Hepatocyte (in vitro differentiated cells): Measurements from ENCODE around the gene MYRIP.

ENCODE experiments used
- EZH2 ChIP-seq: fragments of 200-600 bp; sonication (generic); IDR thresholded peaks from 2 replicates; pipeline ENCODE4 v1.6.1; 2016; ENCODE audit warnings: antibody characterized with exemption, mild to moderate bottlenecking, borderline replicate concordance
- EZH2phosphoT487 ChIP-seq: fragments of 200-600 bp; sonication (generic); IDR thresholded peaks from one replicate; pipeline ENCODE4 v1.6.1; 2018; ENCODE audit warnings: antibody characterized with exemption, mild to moderate bottlenecking, low read depth, moderate library complexity; ENCODE audit not compliant: unreplicated experiment, severe bottlenecking
- TF ChIP-seq, protein P1 (sequence below): fragments of 200-600 bp; sonication (generic); IDR thresholded peaks from 2 replicates; pipeline ENCODE4 v1.5.1; 2016; ENCODE audit warnings: antibody characterized with exemption, mild to moderate bottlenecking; ENCODE audit not compliant: poor library complexity

DNA sequence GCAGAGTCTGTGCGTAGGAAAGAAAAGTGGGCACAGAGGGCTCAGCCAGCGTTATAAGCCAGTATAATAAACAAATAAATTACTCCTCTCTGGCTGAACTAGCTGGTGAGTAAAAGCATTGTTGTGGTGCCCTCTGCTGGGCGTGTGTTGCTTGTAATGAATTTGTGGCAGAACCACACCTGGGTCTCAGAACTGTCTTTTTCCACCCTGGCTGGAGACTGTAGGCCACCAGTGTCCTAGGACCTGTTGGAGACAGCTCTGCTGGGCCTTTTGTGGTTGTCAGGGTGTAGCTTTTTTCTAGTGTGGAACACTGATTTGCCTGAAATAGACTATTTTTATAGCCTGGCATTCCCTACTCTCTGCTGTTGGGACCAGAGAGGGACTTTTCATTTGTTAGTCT, 369.6 kb downstream of the MYRIP start:
- TF ChIP-seq, protein P1, sequence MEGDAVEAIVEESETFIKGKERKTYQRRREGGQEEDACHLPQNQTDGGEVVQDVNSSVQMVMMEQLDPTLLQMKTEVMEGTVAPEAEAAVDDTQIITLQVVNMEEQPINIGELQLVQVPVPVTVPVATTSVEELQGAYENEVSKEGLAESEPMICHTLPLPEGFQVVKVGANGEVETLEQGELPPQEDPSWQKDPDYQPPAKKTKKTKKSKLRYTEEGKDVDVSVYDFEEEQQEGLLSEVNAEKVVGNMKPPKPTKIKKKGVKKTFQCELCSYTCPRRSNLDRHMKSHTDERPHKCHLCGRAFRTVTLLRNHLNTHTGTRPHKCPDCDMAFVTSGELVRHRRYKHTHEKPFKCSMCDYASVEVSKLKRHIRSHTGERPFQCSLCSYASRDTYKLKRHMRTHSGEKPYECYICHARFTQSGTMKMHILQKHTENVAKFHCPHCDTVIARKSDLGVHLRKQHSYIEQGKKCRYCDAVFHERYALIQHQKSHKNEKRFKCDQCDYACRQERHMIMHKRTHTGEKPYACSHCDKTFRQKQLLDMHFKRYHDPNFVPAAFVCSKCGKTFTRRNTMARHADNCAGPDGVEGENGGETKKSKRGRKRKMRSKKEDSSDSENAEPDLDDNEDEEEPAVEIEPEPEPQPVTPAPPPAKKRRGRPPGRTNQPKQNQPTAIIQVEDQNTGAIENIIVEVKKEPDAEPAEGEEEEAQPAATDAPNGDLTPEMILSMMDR = peak; percentile 93
- TF ChIP-seq EZH2 (no peak), EZH2phosphoT487 (no peak)
